K562 (cell line): ENCODE data around the gene MYBPC3. TPM values are rescaled to one million over a fixed set of nuclear protein-coding genes. Genes with fewer than 3 reads are reported as not detected.

ENCODE experiments used
- ATAC-seq: fragments of 200-7000 bp; cut with Tn5 transposase; 3 replicates; pipeline ENCODE4 v1.9.1; 2020; ENCODE audit warnings: moderate library complexity
- BruUV-seq: library from RNA; stranded (reverse); fragments of 400-500 nt; replicated peaks from 2 replicates; lab custom pipeline; 2021; lab: Mats Ljungman, UMichigan
- CTCF ChIA-PET: fragments of 300-600 bp; formaldehyde crosslinking; extraction: SDS; loops from one replicate; lab custom pipeline; 2021; ENCODE audit warnings: low intra/inter-chr PET ratio; lab: Yijun Ruan, JAX
- POLR2A ChIA-PET: fragments of 300-600, 350-650 bp; sonication (Branson Sonifier 250); formaldehyde crosslinking; extraction: SDS; loops from one replicate; lab custom pipeline; 2021; ENCODE audit warnings: antibody characterized with exemption, inconsistent platforms; lab: Yijun Ruan, JAX
- DNase-seq, 4 experiments: peaks; one replicate each; pipeline versions ENCODE4 v3.0.0 to v3.0.0-alpha.2; 2011 to 2018; ENCODE audit warnings: low spot score in 3 of 4, mixed read lengths in 3 of 4; ENCODE audit errors: extremely low read depth in 1 of 4
- FAIRE-seq: peaks from 2 replicates; lab custom pipeline; 2011; peaks lifted over from hg19 to GRCh38; lab: Jason Lieb, UNC
- H2AFZ ChIP-seq: 2 replicates; pipeline ENCODE4 v1.6.0; 2011; ENCODE audit warnings: low read depth, low read length, control low read depth, inconsistent platforms
- H3K27ac ChIP-seq: fragments of 200-600 bp; 3 replicates; pipeline ENCODE4 v1.8.0; 2011; ENCODE audit warnings: low read depth, mild to moderate bottlenecking, control low read depth, inconsistent platforms, low read length, moderate library complexity, mixed read lengths; ENCODE audit errors: extremely low read depth
- H3K27me3 ChIP-seq, 2 experiments: fragments of 300-600 bp in 1 of 2; 2 replicates in 1 of 2; 3 replicates in 1 of 2; pipeline versions ENCODE4 v1.6.0 to v1.8.0; 2011; ENCODE audit warnings: inconsistent platforms in 2 of 2, low read length in 2 of 2, mild to moderate bottlenecking in 1 of 2, mixed read lengths in 1 of 2, moderate library complexity in 1 of 2; ENCODE audit not compliant: control insufficient read depth in 2 of 2, insufficient read depth in 2 of 2
- H3K36me3 ChIP-seq: fragments of 300-600 bp; 3 replicates; pipeline ENCODE4 v1.8.0; 2011; ENCODE audit warnings: mild to moderate bottlenecking, low read length, inconsistent platforms; ENCODE audit not compliant: control insufficient read depth, insufficient read depth
- H3K4me1 ChIP-seq, 2 experiments: fragments of 200-600 bp in 1 of 2; replicated peaks in 1 of 2; 2 replicates in 1 of 2; 3 replicates in 1 of 2; pipeline versions ENCODE4 v1.5.1 to v1.8.0; 2011; ENCODE audit warnings: inconsistent platforms in 2 of 2, low read length in 2 of 2, mild to moderate bottlenecking in 1 of 2, mixed read lengths in 1 of 2, moderate library complexity in 1 of 2; ENCODE audit not compliant: control insufficient read depth in 2 of 2, insufficient read depth in 2 of 2
- H3K4me2 ChIP-seq: 2 replicates; pipeline ENCODE4 v1.6.1; 2011; ENCODE audit warnings: low read length, control low read depth, inconsistent platforms, mixed read lengths; ENCODE audit not compliant: insufficient read depth
- H3K4me3 ChIP-seq: fragments of 200-600 bp; sonication (generic), shearing (Covaris generic); 2 replicates; pipeline ENCODE4 v1.5.1; 2016; ENCODE audit warnings: control low read depth, inconsistent platforms
- H3K79me2 ChIP-seq: fragments of 200-600 bp; 3 replicates; pipeline ENCODE4 v1.8.0; 2011; ENCODE audit warnings: low read length, inconsistent platforms; ENCODE audit not compliant: control insufficient read depth, insufficient read depth
- H3K9ac ChIP-seq, 2 experiments: 2 replicates each; pipeline versions ENCODE4 v1.6.0 to v1.6.1; 2011; ENCODE audit warnings: low read depth in 2 of 2, low read length in 2 of 2, control low read depth in 1 of 2, inconsistent platforms in 1 of 2, mild to moderate bottlenecking in 1 of 2, mixed read lengths in 1 of 2; ENCODE audit not compliant: insufficient read depth in 1 of 2
- H3K9me1 ChIP-seq: one replicate; pipeline ENCODE4 v1.6.0; 2011; ENCODE audit warnings: inconsistent platforms, mild to moderate bottlenecking, low read length, moderate library complexity; ENCODE audit not compliant: control insufficient read depth, insufficient read depth
- H3K9me3 ChIP-seq: replicated peaks from 2 replicates; pipeline ENCODE4 v1.5.1; 2011; ENCODE audit warnings: low read depth, low read length, inconsistent platforms; ENCODE audit not compliant: control insufficient read depth, insufficient read depth
- H4K20me1 ChIP-seq: replicated peaks from 2 replicates; pipeline ENCODE4 v1.6.1; 2011; ENCODE audit warnings: low read length, inconsistent platforms, mixed read lengths; ENCODE audit not compliant: control insufficient read depth, insufficient read depth
- CBFA2T3 ChIP-seq: fragments of 450-650 bp; IDR thresholded peaks from 2 replicates; pipeline ENCODE4 v1.6.1; 2017
- HBP1 ChIP-seq: fragments of 450-650 bp; formaldehyde crosslinking; IDR thresholded peaks from 2 replicates; pipeline ENCODE4 v1.4.0; 2022; ENCODE audit warnings: missing genetic modification characterization
- HDGF ChIP-seq: fragments of 450-650 bp; IDR thresholded peaks from 2 replicates; pipeline ENCODE4 v1.6.1; 2016
- KDM1A ChIP-seq, 2 experiments: fragments of 450-650 bp; IDR thresholded peaks; 2 replicates each; pipeline ENCODE4 v1.6.1; 2016; ENCODE audit warnings: mild to moderate bottlenecking in 2 of 2
- KHSRP ChIP-seq: fragments of 450-650 bp; IDR thresholded peaks from 2 replicates; pipeline ENCODE4 v1.6.1; 2017
- KLF13 ChIP-seq: fragments of 450-650 bp; IDR thresholded peaks from 2 replicates; pipeline ENCODE4 v1.6.1; 2016; ENCODE audit warnings: missing genetic modification characterization, low read depth, mild to moderate bottlenecking, missing compliant biosample characterization, moderate library complexity, borderline replicate concordance
- LARP7 ChIP-seq: fragments of 450-650 bp; IDR thresholded peaks from 2 replicates; pipeline ENCODE4 v1.6.1; 2016
- NKRF ChIP-seq: fragments of 450-650 bp; IDR thresholded peaks from 2 replicates; pipeline ENCODE4 v1.6.1; 2016; ENCODE audit warnings: borderline replicate concordance
- PCBP1 ChIP-seq: fragments of 200-400 bp; formaldehyde crosslinking; IDR thresholded peaks from 2 replicates; pipeline ENCODE4 v1.6.1; 2018; ENCODE audit warnings: mild to moderate bottlenecking, low read depth, low read length; ENCODE audit not compliant: poor library complexity, severe bottlenecking
- PHB2 ChIP-seq: fragments of 450-650 bp; IDR thresholded peaks from 2 replicates; pipeline ENCODE4 v1.6.1; 2017; ENCODE audit warnings: low read depth
- PKNOX1 ChIP-seq: fragments of 450-650 bp; IDR thresholded peaks from 2 replicates; pipeline ENCODE4 v1.6.1; 2016
- POLR2B ChIP-seq: fragments of 450-650 bp; IDR thresholded peaks from 2 replicates; pipeline ENCODE4 v1.6.1; 2018; ENCODE audit warnings: low read depth; ENCODE audit not compliant: partially characterized antibody
- ZBTB26 ChIP-seq: fragments of 450-650 bp; formaldehyde crosslinking; IDR thresholded peaks from 2 replicates; pipeline ENCODE4 v1.4.0; 2022; ENCODE audit warnings: missing genetic modification characterization
- ZNF24 ChIP-seq: fragments of 450-650 bp; IDR thresholded peaks from 2 replicates; pipeline ENCODE4 v1.6.1; 2016
- WGBS: fragments of 100-300 bp; shearing (Covaris generic); methylation state at CpG from one replicate; pipeline ENCODE4 v1.1.6; 2016; ENCODE audit warnings: low coverage, mixed read lengths; ENCODE audit not compliant: insufficient coverage; ENCODE audit errors: missing lambda C conversion rate; 5-methylcytosine and 5-hydroxymethylcytosine counted together
- in situ Hi-C: fragments of 300-500 bp; cut with MboI; formaldehyde crosslinking; loops from 4 replicates; pipeline ENCODE4 v1.15.0; 2018; ENCODE audit warnings: inconsistent platforms, mixed read lengths
- intact Hi-C: fragments of 100-400 bp; cut with micrococcal nuclease; formaldehyde crosslinking; loops from 2 replicates; pipeline ENCODE4 v1.14.2; 2022
- polyA plus RNA-seq, 8 experiments: library from polyadenylated mRNA; depleted of rRNA in 4 of 8; stranded (reverse) in 5 of 8; unstranded in 3 of 8; fragments of >200 nt; fragmentation: Nextera tagmentation in 2 of 8; fragmentation: Illumina TruSeq in 1 of 8; extraction: Ambion mirVana in 2 of 8; extraction: Trizol in 1 of 8; gene quantifications; 2 replicates each; pipeline versions ENCODE4 v1.2.1 to v1.2.3, GENCODE V29; 2011 to 2014; ENCODE audit warnings: inconsistent platforms in 1 of 8, missing spikeins in 1 of 8
- total RNA-seq, 7 experiments: library from RNA; depleted of rRNA in 6 of 7; stranded (reverse); fragments of >200 nt in 6 of 7; fragmentation: Illumina TruSeq in 2 of 7; extraction: Trizol in 2 of 7; gene quantifications; 2 replicates each; pipeline versions ENCODE4 v1.2.1 to v1.2.3, GENCODE V29; 2011 to 2021; ENCODE audit warnings: low replicate concordance in 1 of 7

MYBPC3 gene
- total and polyA plus RNA-seq, 9 of the 15 experiments (the other 6 are each of a cell fraction or from before 2014, with no cell fraction given), result 0.01 TPM; not detected in 8

GRCh38 chr11:47380078-47380477 lies 27.6 kb upstream of the MYBPC3 start (continued):
- TF ChIP-seq HBP1 (CRISPR knock-in tag) (peak; percentile 70; the same call in 1 of the 2 replicates), PCBP1 (no peak), KLF13 (tag) (no peak), ZBTB26 (peak; percentile 90; the same call in 1 of the 2 replicates)

GRCh38 chr11:47379317-47379716 lies 26.8 kb upstream of the MYBPC3 start:
- no peak for ATAC-seq
- ChIA-PET POLR2A (interaction anchor here (0.6 to 1.8 kb wide), 10 partner anchors 8 to 28 kb away, joined by 3 to 7 read pairs (median 3); no protein-coding TSS in a partner anchor), CTCF (no interaction called here)
- in situ Hi-C loops, result no loop called here
- no peak for FAIRE-seq
- H3K9ac ChIP-seq, result peak overlapping the region in 1 of 2 experiments; percentile 82; a peak in 2 of 4 replicates
- H3K36me3 ChIP-seq, result peaks cover 8% of the 10 kb centered on the region; the same call in 1 of the 3 replicates
- H3K4me2 ChIP-seq, result peak overlapping the region; percentile 76
- H3K4me3 ChIP-seq, result no peak overlapping the region
- no TSS peak for BruUV-seq
- no peaks in the 10 kb centered on the region for H4K20me1 ChIP-seq
- WGBS, result 47% methylated on average over 2 of the region's 2 CpGs
- H3K79me2 ChIP-seq, result peaks cover 26% of the 10 kb centered on the region
- H3K9me3 ChIP-seq, result no peaks in the 10 kb centered on the region
- peak overlapping the region; percentile 86; the same call in 2 of the 3 replicates for H3K27ac ChIP-seq
- H2AFZ ChIP-seq, result 0 out of 2 replicates have a peak overlapping the region, but pooled peaks have one; percentile 81
- H3K9me1 ChIP-seq, result no peaks in the 10 kb centered on the region
- H3K4me1 ChIP-seq, result peaks cover 35 to 49% of the 10 kb centered on the region in 2 experiments
- H3K27me3 ChIP-seq, result no peaks in the 10 kb centered on the region
- DNase-seq, result no peak
- intact Hi-C loops, result loop anchor here (10.0 kb wide), 1 partner anchor 235 kb away; no protein-coding TSS in a partner anchor
- TF ChIP-seq PKNOX1 (peak; percentile 83), LARP7 (peak; percentile 60; the same call in 1 of the 2 replicates), KDM1A (IDR thresholded peaks at IDR 0.05) (peak in 1 of 2 experiments; percentile 15; a peak in 1 of 4 replicates), NKRF (peak; percentile 46; the same call in 1 of the 2 replicates), CBFA2T3 (0 out of 2 replicates have a peak, but pooled peaks have one; percentile 34), HBP1 (CRISPR knock-in tag) (peak; percentile 48; the same call in 1 of the 2 replicates), POLR2B (peak; percentile 20), KHSRP (0 out of 2 replicates have a peak, but pooled peaks have one; percentile 43), PHB2 (0 out of 2 replicates have a peak, but pooled peaks have one; percentile 12), ZNF24 (0 out of 2 replicates have a peak, but pooled peaks have one; percentile 49), HDGF (0 out of 2 replicates have a peak, but pooled peaks have one; percentile 47)
